ENCODE measurements around the gene AOC2. TPM values are rescaled to one million over a fixed set of nuclear protein-coding genes. Genes with fewer than 3 reads are reported as not detected.
"Not testable (repeated sequence)": the region's sequence is repeated elsewhere in the genome, so short reads cannot be mapped to it uniquely, and the experiment has no call there.

Gene AOC2
- total and polyA plus RNA-seq, 2 of the 13 experiments (the other 11 are each of a cell fraction or from before 2014, with no cell fraction given) = 1.2 to 3.3 TPM

GRCh38 chr17:42856093-42856492 lies 11.7 kb downstream of the AOC2 start:
- H3K9me3 ChIP-seq (ENCODE audit: low read length); in situ Hi-C loops (cut with HindIII; ENCODE audit: extremely low pct_ligation_motif_present, low pct_unique_long_range_greater_than_20kb); CTCF ChIA-PET (ENCODE audit: low intra/inter-chr PET ratio, low total read pairs); FAIRE-seq; H3K36me3 ChIP-seq (replicated peaks in 1 of 2; ENCODE audit: control insufficient read depth in 1 of 2, insufficient read depth in 2 of 2, low read length in 2 of 2); ATAC-seq; H2AFZ ChIP-seq (ENCODE audit: low read length); intact Hi-C loops (cut with micrococcal nuclease; ENCODE audit: unreplicated experiment); H3K79me2 ChIP-seq (ENCODE audit: insufficient read depth, low read length); H3K27me3 ChIP-seq (ENCODE audit: control insufficient read depth in 1 of 2, insufficient read depth in 2 of 2, low read length in 2 of 2); H4K20me1 ChIP-seq (ENCODE audit: insufficient read depth, low read length); DNase-seq (ENCODE audit: low spot score); BruUV-seq (replicated peaks): not testable (repeated sequence)
- Histone ChIP-seq H3K4me2 (ENCODE audit: low read depth, low read length) (peak overlapping the region; percentile 80), H3K9ac (ENCODE audit: insufficient read depth, low read depth, low read length) (peak overlapping the region; percentile 58; the same call in 1 of the 2 replicates), H3K4me3 (replicated peaks in 1 of 3; ENCODE audit: insufficient read depth in 1 of 3, low read depth in 2 of 3, low read length in 3 of 3) (peak overlapping the region in 2 of 3 experiments; percentile 27 to 71; a peak in 3 of 6 replicates), H3K4me1 (ENCODE audit: insufficient read depth, low read length) (peaks cover 61% of the 10 kb centered on the region), H3K27ac (ENCODE audit: extremely low read length, insufficient read depth, low read length) (peak overlapping the region; percentile 77)
- TF ChIP-seq ZNF407 (CRISPR knock-in tag; IDR thresholded peaks at IDR 0.05; ENCODE audit: not compliant biosample characterization) = peak; percentile 12
- POLR2A ChIA-PET = interaction anchor here (2.2 to 4.1 kb wide), 5 partner anchors 10 to 142 kb away, joined by 6 to 36 read pairs (median 20); partner anchors contain the start of genes AOC2 and RPL27
- 92% methylated on average over 8 of the region's 8 CpGs for WGBS (ENCODE audit: low lambda C conversion rate)

Measured in HepG2 (cell line).